Liver (tissue), 9 donors: ENCODE data around the gene GLDN. TPM values are rescaled to one million over a fixed set of nuclear protein-coding genes. Genes with fewer than 3 reads are reported as not detected.

ENCODE experiments used
- DNase-seq: peaks from one replicate; pipeline ENCODE4 v3.0.0-alpha.2; 2017; ENCODE audit warnings: low spot score
- H3K27ac ChIP-seq, 2 donors: one replicate each; pipeline ENCODE4 v1.7.0; 2013; ENCODE audit warnings: inconsistent platforms in 2 of 2, low read length in 2 of 2, control low read depth in 1 of 2, low read depth in 1 of 2, mild to moderate bottlenecking in 1 of 2
- H3K27me3 ChIP-seq, 4 donors: one replicate each; pipeline versions ENCODE4 v1.6.1 to v1.7.0; 2013; ENCODE audit warnings: low read length in 3 of 4, inconsistent platforms in 1 of 4, mild to moderate bottlenecking in 1 of 4, moderate library complexity in 1 of 4; ENCODE audit not compliant: control insufficient read depth in 4 of 4, insufficient read depth in 4 of 4
- H3K36me3 ChIP-seq, 4 donors: one replicate each; pipeline versions ENCODE4 v1.6.1 to v1.7.0; 2013; ENCODE audit warnings: low read length in 3 of 4, mild to moderate bottlenecking in 3 of 4, low read depth in 1 of 4, moderate library complexity in 1 of 4; ENCODE audit not compliant: control insufficient read depth in 4 of 4, insufficient read depth in 3 of 4
- H3K4me1 ChIP-seq, 4 donors: one replicate each; pipeline versions ENCODE4 v1.6.1 to v1.7.0; 2013; ENCODE audit warnings: low read length in 3 of 4, mild to moderate bottlenecking in 3 of 4, moderate library complexity in 1 of 4; ENCODE audit not compliant: control insufficient read depth in 4 of 4, insufficient read depth in 4 of 4
- H3K4me3 ChIP-seq, 3 donors: one replicate each; pipeline versions ENCODE4 v1.6.1 to v1.7.0; 2013; ENCODE audit warnings: low read length in 3 of 3, control low read depth in 1 of 3, low read depth in 1 of 3, mild to moderate bottlenecking in 1 of 3
- H3K9ac ChIP-seq, 2 donors: one replicate each; pipeline ENCODE4 v1.7.0; 2013; ENCODE audit warnings: low read length in 2 of 2, mild to moderate bottlenecking in 2 of 2, moderate library complexity in 2 of 2, control low read depth in 1 of 2, low read depth in 1 of 2
- H3K9me3 ChIP-seq, 4 donors: one replicate each; pipeline versions ENCODE4 v1.6.1 to v1.7.0; 2013; ENCODE audit warnings: low read length in 3 of 4; ENCODE audit not compliant: control insufficient read depth in 4 of 4
- ATF3 ChIP-seq: IDR thresholded peaks from 2 replicates; pipeline ENCODE4 v1.6.1; 2016; ENCODE audit warnings: antibody characterized with exemption
- CTCF ChIP-seq: fragments of 150-350 bp; IDR thresholded peaks from 2 replicates; pipeline ENCODE4 v1.5.1; 2017; ENCODE audit warnings: improper control_type of control experiment, low read depth, low read length; ENCODE audit not compliant: missing input control
- EGR1 ChIP-seq, 2 donors: IDR thresholded peaks; 2 replicates each; pipeline ENCODE4 v1.6.1; 2016 to 2018; ENCODE audit warnings: antibody characterized with exemption in 2 of 2, low read depth in 2 of 2
- FOXA1 ChIP-seq: IDR thresholded peaks from 2 replicates; pipeline ENCODE4 v1.6.1; 2016; ENCODE audit warnings: antibody characterized with exemption
- FOXA2 ChIP-seq: IDR thresholded peaks from 2 replicates; pipeline ENCODE4 v1.6.1; 2016; ENCODE audit warnings: antibody characterized with exemption
- HNF4A ChIP-seq, 2 donors: conservative IDR thresholded peaks; 2 replicates each; pipeline ENCODE4 v1.6.1; 2016; ENCODE audit warnings: antibody characterized with exemption in 2 of 2, mild to moderate bottlenecking in 2 of 2
- HNF4G ChIP-seq: IDR thresholded peaks from 2 replicates; pipeline ENCODE4 v1.6.1; 2016; ENCODE audit warnings: antibody characterized with exemption
- JUND ChIP-seq, 2 donors: IDR thresholded peaks; 2 replicates each; pipeline ENCODE4 v1.6.1; 2016; ENCODE audit warnings: antibody characterized with exemption in 2 of 2
- NR2F2 ChIP-seq: IDR thresholded peaks from 2 replicates; pipeline ENCODE4 v1.6.1; 2016; ENCODE audit warnings: antibody characterized with exemption
- RAD21 ChIP-seq, 2 donors: IDR thresholded peaks; 2 replicates each; pipeline ENCODE4 v1.6.1; 2016; ENCODE audit warnings: antibody characterized with exemption in 2 of 2, mild to moderate bottlenecking in 2 of 2
- REST ChIP-seq: IDR thresholded peaks from 2 replicates; pipeline ENCODE4 v1.6.1; 2016; ENCODE audit warnings: antibody characterized with exemption, mild to moderate bottlenecking
- RXRA ChIP-seq, 2 donors: IDR thresholded peaks; 2 replicates each; pipeline ENCODE4 v1.6.1; 2017 to 2018; ENCODE audit warnings: antibody characterized with exemption in 2 of 2, mild to moderate bottlenecking in 1 of 2
- SP1 ChIP-seq: IDR thresholded peaks from 2 replicates; pipeline ENCODE4 v1.6.1; 2018; ENCODE audit warnings: antibody characterized with exemption, mild to moderate bottlenecking
- TAF1 ChIP-seq: conservative IDR thresholded peaks from 2 replicates; pipeline ENCODE4 v1.6.1; 2016; ENCODE audit warnings: antibody characterized with exemption, mild to moderate bottlenecking
- YY1 ChIP-seq: IDR thresholded peaks from 2 replicates; pipeline ENCODE4 v1.6.1; 2016; ENCODE audit warnings: antibody characterized with exemption, mild to moderate bottlenecking
- ZBTB33 ChIP-seq: IDR thresholded peaks from 2 replicates; pipeline ENCODE4 v1.6.1; 2016; ENCODE audit warnings: antibody characterized with exemption
- WGBS: extraction: QIAGEN DNeasy Blood & Tissue Kit; methylation state at CpG from one replicate; pipeline ENCODE4 v1.1.7; 2013; 5-methylcytosine and 5-hydroxymethylcytosine counted together
- polyA plus RNA-seq, 2 donors: library from polyadenylated mRNA; stranded (reverse) in 1 of 2; unstranded in 1 of 2; fragments of 200-250 nt in 1 of 2; fragments of >200 nt in 1 of 2; fragmentation: Nextera tagmentation in 1 of 2; extraction: Ambion mirVana in 1 of 2; gene quantifications; one replicate each; pipeline versions ENCODE4 v1.2.1 to v1.2.3, GENCODE V29; 2013 to 2015
- total RNA-seq, 2 donors: library from RNA; depleted of rRNA; stranded (reverse); fragments of >200 nt; gene quantifications; one replicate each; pipeline ENCODE4 v1.2.3, GENCODE V29; 2014
- donor health status: healthy.
- donor health status: healthy.
- donor health status: healthy.
- donor health status: healthy.
- donor health status: healthy.

GLDN gene
- total and polyA plus RNA-seq, 4 donors: 0.15 to 1.4 (median 0.33) TPM

GRCh38 chr15:51342227-51342999, 958 bp downstream of the GLDN start (continued):
- TF ChIP-seq REST (no peak), FOXA1 (no peak), JUND (IDR thresholded peaks at IDR 0.05) (no peak), HNF4G (no peak), SP1 (no peak), HNF4A (conservative IDR thresholded peaks at IDR 0.05) (no peak), ATF3 (no peak), YY1 (no peak)

GRCh38 chr15:51343466-51343865, 2.0 kb downstream of the GLDN start:
- DNase-seq: no peak
- no peak overlapping the region for H3K4me3 ChIP-seq
- H3K27me3 ChIP-seq: peaks cover 0 to 13% (median 4%) of the 10 kb centered on the region in 4 donors
- H3K9ac ChIP-seq: no peak overlapping the region
- no peak overlapping the region for H3K27ac ChIP-seq
- peaks cover 0 to 8% (median 7%) of the 10 kb centered on the region in 4 donors for H3K4me1 ChIP-seq
- H3K36me3 ChIP-seq: no peaks in the 10 kb centered on the region
- H3K9me3 ChIP-seq: no peaks in the 10 kb centered on the region
- TF ChIP-seq YY1 (no peak), FOXA1 (no peak), HNF4G (no peak), TAF1 (no peak), EGR1 (IDR thresholded peaks at IDR 0.05; ENCODE audit: low read depth in 2 of 2) (no peak), RXRA (IDR thresholded peaks at IDR 0.05) (no peak), RAD21 (IDR thresholded peaks at IDR 0.05) (no peak)
- WGBS: 93% methylated on average over 4 of the region's 4 CpGs

GRCh38 chr15:51346136-51346535, 4.7 kb downstream of the GLDN start:
- Histone ChIP-seq H3K9ac (no peak overlapping the region), H3K4me1 (peaks cover 0 to 8% (median 7%) of the 10 kb centered on the region in 4 donors), H3K4me3 (no peak overlapping the region), H3K36me3 (no peaks in the 10 kb centered on the region), H3K9me3 (no peaks in the 10 kb centered on the region), H3K27ac (no peak overlapping the region), H3K27me3 (peaks cover 0 to 11% (median 4%) of the 10 kb centered on the region in 4 donors)
- 87% methylated on average over 3 of the region's 3 CpGs for WGBS
- no peak for DNase-seq
- no peak for TF ChIP-seq FOXA1
- no peak for TF ChIP-seq CTCF
- no peak for TF ChIP-seq JUND (IDR thresholded peaks at IDR 0.05)
- no peak for TF ChIP-seq FOXA2
- TF ChIP-seq HNF4A (conservative IDR thresholded peaks at IDR 0.05): no peak
- no peak for TF ChIP-seq ZBTB33
- TF ChIP-seq NR2F2: no peak
- no peak for TF ChIP-seq ATF3
- no peak for TF ChIP-seq TAF1
